H1 (cell line): ENCODE data around the gene TDRD1. TPM values are rescaled to one million over a fixed set of nuclear protein-coding genes. Genes with fewer than 3 reads are reported as not detected.

Experiments used
- CTCF ChIA-PET: fragments of 300-600 bp; sonication (Branson Sonifier 250); formaldehyde crosslinking; loops from one replicate; lab custom pipeline; 2021; ENCODE audit not compliant: partially characterized antibody; lab: Charles Lee
- POLR2A ChIA-PET: fragments of 300-600 bp; sonication (Branson Sonifier 250); formaldehyde crosslinking; loops from one replicate; lab custom pipeline; 2021; ENCODE audit warnings: inconsistent platforms; ENCODE audit not compliant: partially characterized antibody; lab: Charles Lee
- DNase-seq, 2 experiments: peaks; one replicate each; pipeline versions ENCODE4 v3.0.0 to v3.0.0-alpha.2; 2010 to 2022; ENCODE audit warnings: low spot score in 2 of 2, low read depth in 1 of 2, mixed read lengths in 1 of 2
- FAIRE-seq: peaks from 2 replicates; lab custom pipeline; 2011; peaks lifted over from hg19 to GRCh38; lab: Jason Lieb, UNC
- H2AFZ ChIP-seq: 2 replicates; pipeline ENCODE4 v1.8.1; 2012; ENCODE audit warnings: low read length, inconsistent platforms
- H2AK5ac ChIP-seq: 2 replicates; pipeline ENCODE4 v1.6.1; 2013; ENCODE audit warnings: low read depth, low read length
- H2BK120ac ChIP-seq: replicated peaks from 2 replicates; pipeline ENCODE3; 2013; ENCODE audit warnings: low read depth, low read length, inconsistent platforms
- H2BK12ac ChIP-seq: 2 replicates; pipeline ENCODE4 v1.6.1; 2013; ENCODE audit warnings: low read depth, low read length
- H2BK15ac ChIP-seq: 2 replicates; pipeline ENCODE4 v1.6.1; 2013; ENCODE audit warnings: low read length
- H2BK20ac ChIP-seq: 2 replicates; pipeline ENCODE4 v1.6.1; 2013; ENCODE audit warnings: low read length
- H2BK5ac ChIP-seq: 2 replicates; pipeline ENCODE4 v1.6.1; 2013; ENCODE audit warnings: low read depth, low read length
- H3K14ac ChIP-seq: 2 replicates; pipeline ENCODE4 v1.6.1; 2013; ENCODE audit warnings: inconsistent platforms; ENCODE audit not compliant: insufficient read length
- H3K18ac ChIP-seq: 2 replicates; pipeline ENCODE4 v1.6.1; 2013; ENCODE audit warnings: low read length; ENCODE audit errors: extremely low read depth
- H3K23ac ChIP-seq: 2 replicates; pipeline ENCODE4 v1.6.1; 2013; ENCODE audit warnings: inconsistent platforms; ENCODE audit not compliant: insufficient read length
- H3K23me2 ChIP-seq: 2 replicates; pipeline ENCODE4 v1.6.1; 2013; ENCODE audit warnings: low read depth, low read length
- H3K27ac ChIP-seq: 2 replicates; pipeline ENCODE4 v1.6.1; 2011; ENCODE audit warnings: low read depth, low read length, inconsistent platforms
- H3K27me3 ChIP-seq, 4 experiments: replicated peaks in 1 of 4; 1 replicate in 1 of 4; 2 replicates in 3 of 4; pipeline versions ENCODE4 v1.6.1 to v1.8.1; 2011 to 2013; ENCODE audit warnings: low read length in 3 of 4, mild to moderate bottlenecking in 3 of 4, inconsistent platforms in 2 of 4, mixed read lengths in 2 of 4, moderate library complexity in 1 of 4; ENCODE audit not compliant: control insufficient read depth in 3 of 4, insufficient read depth in 3 of 4; ENCODE audit errors: extremely low read depth in 1 of 4
- H3K36me3 ChIP-seq, 4 experiments: 2 replicates each; pipeline versions ENCODE4 v1.6.1 to v1.8.1; 2011 to 2013; ENCODE audit warnings: mild to moderate bottlenecking in 4 of 4, low read length in 3 of 4, moderate library complexity in 2 of 4, control low read depth in 1 of 4, inconsistent platforms in 1 of 4; ENCODE audit not compliant: insufficient read depth in 4 of 4, control insufficient read depth in 2 of 4
- H3K4ac ChIP-seq: replicated peaks from 2 replicates; pipeline ENCODE3; 2013; ENCODE audit warnings: low read length, low read depth, mixed read lengths, inconsistent platforms; ENCODE audit not compliant: insufficient read length
- H3K4me1 ChIP-seq, 4 experiments: replicated peaks in 1 of 4; 1 replicate in 1 of 4; 2 replicates in 3 of 4; pipeline versions ENCODE4 v1.6.1 to v1.8.1; 2011 to 2013; ENCODE audit warnings: low read length in 3 of 4, inconsistent platforms in 2 of 4, mixed read lengths in 1 of 4; ENCODE audit not compliant: insufficient read depth in 4 of 4, control insufficient read depth in 3 of 4
- H3K4me2 ChIP-seq, 2 experiments: 2 replicates each; pipeline versions ENCODE4 v1.6.1 to v1.8.1; 2011 to 2013; ENCODE audit warnings: low read depth in 2 of 2, low read length in 2 of 2, control low read depth in 1 of 2, inconsistent platforms in 1 of 2, mild to moderate bottlenecking in 1 of 2; ENCODE audit not compliant: insufficient read depth in 1 of 2
- H3K4me3 ChIP-seq, 4 experiments: fragments of 200-600, 300-600 bp in 1 of 4; sonication (generic), shearing (Covaris generic), sonication (Bioruptor Twin) in 1 of 4; 2 replicates each; pipeline versions ENCODE4 v1.5.1 to v1.8.1; 2011 to 2016; ENCODE audit warnings: low read length in 4 of 4, low read depth in 3 of 4, control low read depth in 2 of 4, inconsistent platforms in 2 of 4, mild to moderate bottlenecking in 2 of 4, mixed read lengths in 1 of 4, moderate library complexity in 1 of 4; ENCODE audit not compliant: insufficient read depth in 2 of 4; ENCODE audit errors: extremely low read depth in 1 of 4
- H3K56ac ChIP-seq: replicated peaks from 2 replicates; pipeline ENCODE3; 2013; ENCODE audit warnings: low read depth, mild to moderate bottlenecking, mixed read lengths, low read length, inconsistent platforms; ENCODE audit not compliant: insufficient read length
- H3K79me1 ChIP-seq: 2 replicates; pipeline ENCODE4 v1.6.1; 2013; ENCODE audit warnings: low read depth, low read length, control low read depth
- H3K79me2 ChIP-seq, 2 experiments: 2 replicates each; pipeline versions ENCODE4 v1.6.1 to v1.8.1; 2012 to 2013; ENCODE audit warnings: low read length in 2 of 2, mild to moderate bottlenecking in 2 of 2, inconsistent platforms in 1 of 2; ENCODE audit not compliant: insufficient read depth in 2 of 2, control insufficient read depth in 1 of 2
- H3K9ac ChIP-seq, 4 experiments: replicated peaks in 1 of 4; 1 replicate in 1 of 4; 2 replicates in 3 of 4; pipeline versions ENCODE4 v1.6.1 to v1.8.1; 2011 to 2013; ENCODE audit warnings: low read depth in 3 of 4, low read length in 3 of 4, control low read depth in 2 of 4, mild to moderate bottlenecking in 2 of 4, moderate library complexity in 2 of 4, inconsistent platforms in 1 of 4; ENCODE audit errors: extremely low read depth in 1 of 4
- H3K9me3 ChIP-seq, 2 experiments: 2 replicates each; pipeline versions ENCODE4 v1.6.1 to v1.8.1; 2012 to 2013; ENCODE audit warnings: mild to moderate bottlenecking in 2 of 2, moderate library complexity in 2 of 2, control low read depth in 1 of 2, inconsistent platforms in 1 of 2, low read depth in 1 of 2, low read length in 1 of 2, mixed read lengths in 1 of 2; ENCODE audit not compliant: insufficient read depth in 2 of 2
- H4K20me1 ChIP-seq, 2 experiments: replicated peaks in 1 of 2; 2 replicates each; pipeline versions ENCODE3 to v1.8.1; 2011 to 2013; ENCODE audit warnings: inconsistent platforms in 2 of 2, low read length in 2 of 2, mild to moderate bottlenecking in 1 of 2; ENCODE audit not compliant: insufficient read depth in 2 of 2, control insufficient read depth in 1 of 2
- H4K5ac ChIP-seq: 2 replicates; pipeline ENCODE4 v1.6.1; 2013; ENCODE audit warnings: low read length, low read depth, mixed read lengths, inconsistent platforms; ENCODE audit not compliant: insufficient read length
- H4K8ac ChIP-seq: 2 replicates; pipeline ENCODE4 v1.8.0; 2013; ENCODE audit warnings: mild to moderate bottlenecking, moderate library complexity, low read length, inconsistent platforms; ENCODE audit not compliant: insufficient read depth; ENCODE audit errors: extremely low read depth
- H4K91ac ChIP-seq: replicated peaks from 2 replicates; pipeline ENCODE3; 2013; ENCODE audit warnings: low read length, mixed read lengths, inconsistent platforms; ENCODE audit not compliant: insufficient read length
- ATF2 ChIP-seq: IDR thresholded peaks from 2 replicates; pipeline ENCODE4 v1.6.1; 2012; ENCODE audit warnings: low read length, inconsistent platforms
- WGBS, 2 experiments: shearing (Covaris generic) in 1 of 2; methylation state at CpG; one replicate each; pipeline versions ENCODE4 v1.1.6 to v1.1.7; 2013 to 2015; ENCODE audit warnings: low lambda C conversion rate in 2 of 2, mixed read lengths in 2 of 2, inconsistent platforms in 1 of 2, low coverage in 1 of 2, missing lambda C conversion rate in 1 of 2; ENCODE audit not compliant: insufficient replicate concordance in 2 of 2, insufficient coverage in 1 of 2, insufficient read length in 1 of 2; ENCODE audit errors: extremely low coverage in 1 of 2, missing lambda C conversion rate in 1 of 2; 5-methylcytosine and 5-hydroxymethylcytosine counted together
- polyA plus RNA-seq, 7 experiments: library from polyadenylated mRNA; depleted of rRNA in 3 of 7; stranded (reverse) in 5 of 7; unstranded in 2 of 7; fragments of >200 nt in 5 of 7; fragments of 200-250 nt in 2 of 7; gene quantifications; 1 replicate in 5 of 7; 2 replicates in 1 of 7; 4 replicates in 1 of 7; pipeline versions ENCODE4 v1.2.1 to v1.2.3, GENCODE V29; 2011 to 2013; ENCODE audit warnings: missing spikeins in 2 of 7, mixed read lengths in 2 of 7
- total RNA-seq: library from RNA; stranded (reverse); fragmentation: NEBNext Ultra II Directional; extraction: Animal tissue kit (Norgen Biotek cat#: 25700); gene quantifications from 2 replicates; pipeline ENCODE4 v1.2.1, GENCODE V29; 2021

TDRD1 gene
- total and polyA plus RNA-seq, 2 of the 8 experiments (the other 6 are each of a cell fraction or from before 2014, with no cell fraction given): 0.02 to 0.71 TPM

- Histone ChIP-seq H2AFZ (no peak overlapping the region), H3K79me2 (peaks cover 16 to 65% of the 10 kb centered on the region in 2 experiments), H3K27me3 (no peaks in the 10 kb centered on the region), H3K56ac (no peak overlapping the region), H4K20me1 (no peaks in the 10 kb centered on the region), H3K18ac (no peak overlapping the region), H2AK5ac (no peak overlapping the region), H3K9ac (no peak overlapping the region), H2BK120ac (no peak overlapping the region), H3K4ac (no peak overlapping the region), H2BK5ac (no peak overlapping the region), H3K79me1 (no peaks in the 10 kb centered on the region; the same call in 1 of the 2 replicates), H3K14ac (no peak overlapping the region), H2BK12ac (no peak overlapping the region), H3K23me2 (peaks cover 12% of the 10 kb centered on the region), H3K4me1 (peaks cover 0 to 5% (median 2%) of the 10 kb centered on the region in 4 experiments; a peak in 2 of 7 replicates), H3K23ac (no peak overlapping the region), H3K36me3 (peaks cover 0 to 12% (median 3%) of the 10 kb centered on the region in 4 experiments; a peak in 2 of 8 replicates), H4K8ac (no peak overlapping the region)
- FAIRE-seq (no peak), DNase-seq (no peak)
- ChIA-PET POLR2A (no interaction called here), CTCF (no interaction called here)
- WGBS, 2 experiments: 76% methylated on average over 1 of the region's 1 CpG; no CpG with 5 or more reads in 1 of the 2 experiments
- TF ChIP-seq ATF2: no peak
- TF ChIP-seq, all 59 proteins: peak for 0
- Histone ChIP-seq H3K4me2 (peak overlapping the region in 1 of 2 experiments; percentile 95; a peak in 2 of 4 replicates), H3K9me3 (peaks cover 5 to 11% of the 10 kb centered on the region in 2 experiments), H3K4me3 (peak overlapping the region in 1 of 4 experiments; percentile 91; a peak in 2 of 8 replicates), H2BK20ac (no peak overlapping the region), H4K5ac (no peak overlapping the region), H3K27ac (no peak overlapping the region), H2BK15ac (no peak overlapping the region), H4K91ac (no peak overlapping the region)
Measured at GRCh38 chr10:114172216-114172615, 6.9 kb upstream of the TDRD1 start.
